Parathyroid adenoma (tissue), 2 donors: ENCODE data around the gene CSMD2.

Experiments used
- H2AFZ ChIP-seq: fragments of 300-600 bp; sonication (generic); one replicate; pipeline ENCODE4 v1.7.0; 2017; ENCODE audit warnings: antibody characterized with exemption, mild to moderate bottlenecking
- H3K27ac ChIP-seq: fragments of 300-600 bp; sonication (generic); one replicate; pipeline ENCODE4 v1.7.0; 2017
- H3K27me3 ChIP-seq: fragments of 300-600 bp; sonication (generic); one replicate; pipeline ENCODE4 v1.7.0; 2017; ENCODE audit warnings: low read length; ENCODE audit not compliant: control insufficient read depth, insufficient read depth
- H3K36me3 ChIP-seq: fragments of 300-600 bp; sonication (generic); one replicate; pipeline ENCODE4 v1.7.0; 2017; ENCODE audit warnings: low read length; ENCODE audit not compliant: control insufficient read depth, insufficient read depth
- H3K4me1 ChIP-seq: fragments of 300-600 bp; sonication (generic); one replicate; pipeline ENCODE4 v1.7.0; 2017; ENCODE audit warnings: control low read depth
- H3K4me2 ChIP-seq: fragments of 300-600 bp; sonication (generic); one replicate; pipeline ENCODE4 v1.7.0; 2017; ENCODE audit warnings: low read length
- H3K4me3 ChIP-seq: fragments of 300-600 bp; sonication (generic); one replicate; pipeline ENCODE4 v1.7.0; 2017; ENCODE audit warnings: low read depth, low read length
- H3K79me2 ChIP-seq: fragments of 300-600 bp; sonication (generic); one replicate; pipeline ENCODE4 v1.7.0; 2017; ENCODE audit warnings: control low read depth
- H3K9ac ChIP-seq: fragments of 300-600 bp; sonication (generic); one replicate; pipeline ENCODE4 v1.7.0; 2017; ENCODE audit warnings: mild to moderate bottlenecking
- H3K9me3 ChIP-seq: fragments of 300-600 bp; sonication (generic); one replicate; pipeline ENCODE4 v1.7.0; 2017; ENCODE audit warnings: low read length; ENCODE audit not compliant: control insufficient read depth
- TF ChIP-seq, protein P1 (sequence below): fragments of 300-600 bp; sonication (generic); IDR thresholded peaks from one replicate; pipeline ENCODE4 v1.7.0; 2017; ENCODE audit warnings: antibody characterized with exemption, mild to moderate bottlenecking
- donor health status: primary hyperparathyroidism.

The CSMD2 gene

DNA sequence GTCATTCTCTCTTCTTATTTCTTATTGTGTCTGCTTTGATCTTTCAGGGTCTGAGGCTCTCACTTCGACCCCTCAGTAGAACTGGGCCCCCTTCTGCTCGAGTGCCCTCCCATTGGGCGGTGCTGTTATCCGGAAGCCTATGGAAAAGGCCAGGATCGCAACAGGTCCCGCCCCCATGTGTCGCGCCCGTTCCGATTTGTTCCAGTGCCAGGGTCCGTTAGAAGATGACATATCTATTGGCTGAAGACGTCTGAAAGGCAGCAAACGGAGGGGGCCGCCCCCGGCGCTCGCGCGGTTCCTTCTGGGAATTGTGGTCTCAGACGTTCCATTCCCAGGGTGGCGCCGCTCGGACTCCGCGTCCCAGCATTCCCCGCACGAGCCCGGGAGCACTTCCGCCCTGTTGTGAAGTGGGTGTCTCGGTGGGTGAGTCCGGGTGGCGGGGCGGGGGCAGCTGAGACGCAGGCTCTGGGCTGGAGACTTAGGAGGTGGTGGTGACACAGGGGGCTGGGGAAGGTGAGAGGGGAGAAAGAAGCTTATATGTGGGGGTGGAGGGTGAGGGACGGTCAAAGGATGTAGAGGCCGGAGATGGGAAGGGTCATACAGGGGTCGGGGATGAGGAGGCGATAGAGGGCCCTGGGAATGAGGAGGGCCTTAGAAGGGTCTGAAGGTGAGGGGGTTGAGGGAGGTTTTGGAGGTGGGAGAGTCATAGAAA, 692.6 kb downstream of the CSMD2 start, which contains the start of gene ZSCAN20:
Gene ZSCAN20, plus strand, starts transcription at position 377 of the 712 bp plus-strand sequence. CDS start 6,644 bp downstream, outside the sequence.
- Histone ChIP-seq H3K4me3 (peak within 1 kb of the TSS; percentile 92), H3K4me2 (peak within 1 kb of the TSS; percentile 96), H3K27me3 (no peaks in the 10 kb centered on the region), H3K79me2 (no peaks in the 10 kb centered on the region), H3K9ac (peak within 1 kb of the TSS; percentile 38), H2AFZ (peak within 1 kb of the TSS; percentile 62), H3K27ac (peak within 1 kb of the TSS; percentile 58), H3K9me3 (no peaks in the 10 kb centered on the region), H3K36me3 (no peaks in the 10 kb centered on the region), H3K4me1 (no peaks in the 10 kb centered on the region)
- TF ChIP-seq, protein P1, sequence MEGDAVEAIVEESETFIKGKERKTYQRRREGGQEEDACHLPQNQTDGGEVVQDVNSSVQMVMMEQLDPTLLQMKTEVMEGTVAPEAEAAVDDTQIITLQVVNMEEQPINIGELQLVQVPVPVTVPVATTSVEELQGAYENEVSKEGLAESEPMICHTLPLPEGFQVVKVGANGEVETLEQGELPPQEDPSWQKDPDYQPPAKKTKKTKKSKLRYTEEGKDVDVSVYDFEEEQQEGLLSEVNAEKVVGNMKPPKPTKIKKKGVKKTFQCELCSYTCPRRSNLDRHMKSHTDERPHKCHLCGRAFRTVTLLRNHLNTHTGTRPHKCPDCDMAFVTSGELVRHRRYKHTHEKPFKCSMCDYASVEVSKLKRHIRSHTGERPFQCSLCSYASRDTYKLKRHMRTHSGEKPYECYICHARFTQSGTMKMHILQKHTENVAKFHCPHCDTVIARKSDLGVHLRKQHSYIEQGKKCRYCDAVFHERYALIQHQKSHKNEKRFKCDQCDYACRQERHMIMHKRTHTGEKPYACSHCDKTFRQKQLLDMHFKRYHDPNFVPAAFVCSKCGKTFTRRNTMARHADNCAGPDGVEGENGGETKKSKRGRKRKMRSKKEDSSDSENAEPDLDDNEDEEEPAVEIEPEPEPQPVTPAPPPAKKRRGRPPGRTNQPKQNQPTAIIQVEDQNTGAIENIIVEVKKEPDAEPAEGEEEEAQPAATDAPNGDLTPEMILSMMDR = no peak

DNA sequence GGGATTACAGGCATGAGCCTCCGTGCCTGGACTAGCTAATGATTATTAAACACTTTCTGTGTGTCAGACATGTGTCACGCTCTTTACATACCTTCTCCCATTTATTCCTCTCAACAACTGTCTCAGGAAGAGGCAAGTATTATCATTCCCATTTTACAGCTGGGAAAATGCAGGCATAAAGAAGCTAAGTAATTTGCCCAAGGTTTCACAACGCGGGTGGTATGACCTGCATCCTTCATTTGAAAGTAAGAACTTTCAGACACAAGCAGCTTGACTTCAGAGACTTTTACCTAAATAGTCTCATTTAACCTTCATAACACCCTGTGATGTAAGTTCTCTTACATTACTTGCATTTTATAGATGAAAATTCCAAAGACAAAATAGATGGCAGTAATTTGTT, 693.6 kb downstream of the CSMD2 start:
- TF ChIP-seq, protein P1 = no peak
- Histone ChIP-seq H3K4me1 (no peaks in the 10 kb centered on the region), H3K9ac (no peak overlapping the region), H2AFZ (no peak overlapping the region), H3K27me3 (no peaks in the 10 kb centered on the region), H3K4me3 (no peak overlapping the region), H3K4me2 (no peak overlapping the region), H3K27ac (no peak overlapping the region), H3K9me3 (no peaks in the 10 kb centered on the region), H3K79me2 (no peaks in the 10 kb centered on the region), H3K36me3 (no peaks in the 10 kb centered on the region)

DNA sequence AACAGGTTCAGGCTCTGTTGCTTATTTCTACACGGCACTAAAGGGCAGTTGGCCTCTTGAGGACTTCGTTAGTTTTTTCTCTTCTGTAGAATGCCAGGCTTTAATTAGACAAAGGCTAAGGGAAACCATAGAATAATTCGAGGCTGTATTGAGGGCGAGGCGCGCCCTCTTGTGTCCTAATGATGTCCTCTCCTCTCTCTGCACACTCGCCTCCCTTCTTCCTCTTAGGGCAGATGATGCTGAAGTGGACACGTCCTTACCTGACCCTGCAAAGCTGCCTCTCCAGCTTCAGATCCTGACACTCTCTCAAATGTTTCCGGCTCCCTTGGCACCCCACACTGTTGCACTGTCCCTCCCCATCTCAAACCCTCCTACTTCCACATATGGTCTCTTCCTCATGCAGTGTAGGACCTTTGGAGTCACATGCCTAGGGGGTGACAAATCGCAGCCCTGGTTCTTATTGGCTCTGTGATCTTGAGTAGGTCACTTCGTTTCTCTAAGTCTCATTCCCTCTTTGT, 694.5 kb downstream of the CSMD2 start:
- TF ChIP-seq, protein P1 = peak; percentile 61
- no peaks in the 10 kb centered on the region for H3K36me3 ChIP-seq
- no peak overlapping the region for H3K9ac ChIP-seq
- no peaks in the 10 kb centered on the region for H3K9me3 ChIP-seq
- H3K4me1 ChIP-seq = no peaks in the 10 kb centered on the region
- H3K4me3 ChIP-seq = no peak overlapping the region
- H3K27me3 ChIP-seq = no peaks in the 10 kb centered on the region
- H3K79me2 ChIP-seq = no peaks in the 10 kb centered on the region
- H3K4me2 ChIP-seq = no peak overlapping the region
- no peak overlapping the region for H3K27ac ChIP-seq
- peak overlapping the region; percentile 42 for H2AFZ ChIP-seq

DNA sequence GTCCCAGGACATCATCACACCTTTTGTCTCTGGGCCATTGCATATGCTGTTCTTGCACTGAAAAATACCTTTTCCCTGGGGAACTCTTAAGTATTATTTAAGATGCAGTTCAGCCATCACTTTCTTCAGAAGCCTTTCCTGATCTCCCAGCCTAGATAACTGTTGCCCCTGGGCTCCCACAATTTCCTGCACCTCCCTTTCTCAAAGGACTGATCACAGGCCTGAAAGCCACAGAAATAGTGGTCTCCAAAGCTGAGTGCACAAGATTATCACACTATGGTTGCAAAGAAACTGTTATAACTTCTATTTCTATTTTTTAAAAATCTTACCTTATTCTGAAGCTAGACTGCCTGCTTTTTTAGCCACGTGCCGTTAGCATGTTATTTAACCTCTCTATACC, 695.3 kb downstream of the CSMD2 start:
- Histone ChIP-seq H3K4me1 (no peaks in the 10 kb centered on the region), H3K79me2 (no peaks in the 10 kb centered on the region), H3K27me3 (no peaks in the 10 kb centered on the region), H3K4me2 (no peak overlapping the region), H3K9me3 (no peaks in the 10 kb centered on the region), H3K4me3 (no peak overlapping the region), H2AFZ (no peak overlapping the region), H3K27ac (no peak overlapping the region), H3K36me3 (no peaks in the 10 kb centered on the region), H3K9ac (no peak overlapping the region)
- TF ChIP-seq, protein P1 = no peak

DNA sequence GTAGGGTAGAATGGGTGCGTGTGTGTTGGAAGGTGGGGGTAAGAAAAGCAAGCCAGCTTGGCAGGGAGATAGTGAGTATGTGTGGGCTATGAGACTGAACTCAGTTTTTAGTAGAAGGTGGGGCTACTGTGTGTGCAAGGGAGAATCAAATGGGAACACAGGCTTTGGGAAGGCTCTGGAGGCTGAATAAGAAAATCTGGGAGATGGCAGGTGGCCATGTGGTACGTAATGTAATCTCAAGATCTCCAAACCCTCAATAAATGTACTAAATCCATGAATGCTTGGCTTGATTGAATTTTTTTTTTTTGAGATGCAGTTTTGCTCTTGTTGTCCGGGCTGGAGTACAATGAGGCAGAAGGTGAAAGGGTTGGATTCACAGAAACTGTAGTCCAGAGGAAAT, 696.1 kb downstream of the CSMD2 start:
- H3K4me1 ChIP-seq = no peaks in the 10 kb centered on the region
- TF ChIP-seq, protein P1 = no peak
- no peak overlapping the region for H3K27ac ChIP-seq
- no peak overlapping the region for H3K4me3 ChIP-seq
- no peak overlapping the region for H3K4me2 ChIP-seq
- H3K79me2 ChIP-seq = no peaks in the 10 kb centered on the region
- H3K36me3 ChIP-seq = no peaks in the 10 kb centered on the region
- no peaks in the 10 kb centered on the region for H3K27me3 ChIP-seq
- no peaks in the 10 kb centered on the region for H3K9me3 ChIP-seq
- no peak overlapping the region for H2AFZ ChIP-seq
- H3K9ac ChIP-seq = no peak overlapping the region
